NCI-H524 (cell line): Measurements from ENCODE around the gene ZNF462.

Source experiments
- DNase-seq, 2 experiments: peaks; one replicate each; lab custom pipeline; 2025; lab: John Stamatoyannopoulos, UW

The ZNF462 gene

DNA sequence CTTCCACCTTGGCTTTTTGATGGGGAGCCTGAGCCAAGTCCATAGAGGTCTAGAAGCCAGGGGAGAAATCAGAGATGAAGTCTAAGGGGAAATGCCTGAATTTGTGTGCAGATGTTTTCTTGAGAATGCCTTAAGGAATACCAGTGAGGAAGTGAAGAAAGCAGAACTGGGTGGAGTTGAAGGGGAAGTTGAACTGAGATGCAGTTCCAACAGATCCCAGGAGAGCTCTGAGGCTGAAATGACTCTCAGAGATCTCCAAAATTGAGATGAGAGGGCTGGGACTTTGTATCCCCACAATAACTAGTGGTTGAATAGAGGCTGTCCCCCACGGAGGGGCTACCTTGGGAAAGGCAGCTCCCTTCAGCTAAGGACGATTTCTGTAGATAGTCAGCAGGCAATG lies 197.1 kb downstream of the ZNF462 start:
- DNase-seq: no peak
